Smooth muscle cell (in vitro differentiated cells): ENCODE results near the gene SYDE1. TPM values are rescaled to one million over a fixed set of nuclear protein-coding genes. Genes with fewer than 3 reads are reported as not detected.

Experiments
- DNase-seq: peaks from one replicate; lab custom pipeline; 2025; ENCODE audit not compliant: unreplicated experiment; lab: John Stamatoyannopoulos, UW
- H2AFZ ChIP-seq: fragments of 200-600 bp; sonication (generic); 2 replicates; pipeline ENCODE4 v1.6.0; 2016; ENCODE audit warnings: antibody characterized with exemption, low read depth, mild to moderate bottlenecking
- H3F3A ChIP-seq: fragments of 200-600 bp; sonication (generic); 2 replicates; pipeline ENCODE4 v1.6.0; 2017; ENCODE audit warnings: antibody characterized with exemption, low read depth
- H3K27ac ChIP-seq: fragments of 200-600 bp; sonication (generic); 2 replicates; pipeline ENCODE4 v1.5.1; 2016; ENCODE audit warnings: low read depth, mild to moderate bottlenecking
- H3K27me3 ChIP-seq: fragments of 200-600 bp; sonication (generic); 2 replicates; pipeline ENCODE4 v1.6.1; 2016; ENCODE audit warnings: low read depth, mild to moderate bottlenecking
- H3K36me3 ChIP-seq: fragments of 200-600 bp; sonication (generic); 2 replicates; pipeline ENCODE4 v1.5.1; 2016; ENCODE audit warnings: low read depth
- H3K4me1 ChIP-seq: fragments of 200-600 bp; sonication (generic); 2 replicates; pipeline ENCODE4 v1.5.1; 2016; ENCODE audit warnings: low read depth
- H3K4me2 ChIP-seq: fragments of 200-600 bp; sonication (generic); 2 replicates; pipeline ENCODE4 v1.6.0; 2016; ENCODE audit warnings: mild to moderate bottlenecking
- H3K4me3 ChIP-seq: fragments of 200-600 bp; sonication (generic); 2 replicates; pipeline ENCODE4 v1.5.1; 2016; ENCODE audit warnings: mild to moderate bottlenecking
- H3K79me2 ChIP-seq: fragments of 200-600 bp; sonication (generic); 2 replicates; pipeline ENCODE4 v1.6.0; 2016; ENCODE audit warnings: low read depth, mild to moderate bottlenecking
- H3K9ac ChIP-seq: fragments of 200-600 bp; sonication (generic); 2 replicates; pipeline ENCODE4 v1.6.0; 2016; ENCODE audit warnings: low read depth
- H3K9me3 ChIP-seq: fragments of 200-600 bp; sonication (generic); replicated peaks from 2 replicates; pipeline ENCODE4 v1.5.1; 2016; ENCODE audit warnings: low read depth
- H4K20me1 ChIP-seq: fragments of 200-600 bp; sonication (generic); 2 replicates; pipeline ENCODE4 v1.6.0; 2016; ENCODE audit warnings: low read depth
- WGBS: methylation state at CpG from one replicate; pipeline ENCODE4 v1.1.7; 2016; ENCODE audit warnings: low lambda C conversion rate; 5-methylcytosine and 5-hydroxymethylcytosine counted together
- polyA plus RNA-seq: library from polyadenylated mRNA; unstranded; fragments of >200 nt; fragmentation: Nextera tagmentation; extraction: Ambion mirVana; gene quantifications from 2 replicates; pipeline ENCODE4 v1.2.1, GENCODE V29; 2016
- total RNA-seq: library from RNA; depleted of rRNA; stranded (reverse); fragments of >200 nt; gene quantifications from 2 replicates; pipeline ENCODE4 v1.2.3, GENCODE V29; 2014
- TF ChIP-seq, protein P1 (sequence below): fragments of 200-600 bp; sonication (generic); IDR thresholded peaks from 2 replicates; pipeline ENCODE4 v1.5.1; 2017; ENCODE audit warnings: borderline replicate concordance, mild to moderate bottlenecking, antibody characterized with exemption; ENCODE audit not compliant: insufficient read depth, poor library complexity, severe bottlenecking

Gene SYDE1
- total and polyA plus RNA-seq, 2 experiments from 2014 or later = 39.3 to 51.6 TPM

DNA sequence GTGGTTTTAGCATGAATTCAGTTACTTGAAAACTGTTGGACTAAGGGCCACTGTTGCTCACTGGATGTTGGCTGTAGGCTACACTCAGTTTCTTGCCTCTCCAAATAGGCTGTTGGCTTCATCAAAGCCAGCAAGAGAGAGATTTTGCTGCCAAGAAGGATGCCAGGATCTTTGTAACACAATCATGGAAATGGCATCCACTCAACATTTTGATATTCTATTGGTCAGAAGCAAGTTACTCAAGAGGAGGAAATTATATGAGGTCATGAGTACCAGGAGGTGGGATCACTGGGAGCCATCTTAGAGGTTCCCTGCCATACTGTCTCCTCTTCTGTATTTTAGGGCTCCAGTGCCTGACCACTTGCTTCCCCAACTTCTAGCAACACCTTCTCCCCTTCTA lies 30.6 kb downstream of the SYDE1 start:
- H3K36me3 ChIP-seq = no peaks in the 10 kb centered on the region
- H3K79me2 ChIP-seq = no peaks in the 10 kb centered on the region
- peak overlapping the region; percentile 24 for H3K9ac ChIP-seq
- TF ChIP-seq, protein P1, sequence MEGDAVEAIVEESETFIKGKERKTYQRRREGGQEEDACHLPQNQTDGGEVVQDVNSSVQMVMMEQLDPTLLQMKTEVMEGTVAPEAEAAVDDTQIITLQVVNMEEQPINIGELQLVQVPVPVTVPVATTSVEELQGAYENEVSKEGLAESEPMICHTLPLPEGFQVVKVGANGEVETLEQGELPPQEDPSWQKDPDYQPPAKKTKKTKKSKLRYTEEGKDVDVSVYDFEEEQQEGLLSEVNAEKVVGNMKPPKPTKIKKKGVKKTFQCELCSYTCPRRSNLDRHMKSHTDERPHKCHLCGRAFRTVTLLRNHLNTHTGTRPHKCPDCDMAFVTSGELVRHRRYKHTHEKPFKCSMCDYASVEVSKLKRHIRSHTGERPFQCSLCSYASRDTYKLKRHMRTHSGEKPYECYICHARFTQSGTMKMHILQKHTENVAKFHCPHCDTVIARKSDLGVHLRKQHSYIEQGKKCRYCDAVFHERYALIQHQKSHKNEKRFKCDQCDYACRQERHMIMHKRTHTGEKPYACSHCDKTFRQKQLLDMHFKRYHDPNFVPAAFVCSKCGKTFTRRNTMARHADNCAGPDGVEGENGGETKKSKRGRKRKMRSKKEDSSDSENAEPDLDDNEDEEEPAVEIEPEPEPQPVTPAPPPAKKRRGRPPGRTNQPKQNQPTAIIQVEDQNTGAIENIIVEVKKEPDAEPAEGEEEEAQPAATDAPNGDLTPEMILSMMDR = no peak
- H4K20me1 ChIP-seq = no peaks in the 10 kb centered on the region
- no peak overlapping the region for H3K4me3 ChIP-seq
- DNase-seq = no peak
- no peaks in the 10 kb centered on the region for H3K27me3 ChIP-seq
- H3F3A ChIP-seq = peaks cover 10% of the 10 kb centered on the region
- H3K4me2 ChIP-seq = peak overlapping the region; percentile 48
- H3K27ac ChIP-seq = peak overlapping the region; percentile 94
- no peak overlapping the region for H2AFZ ChIP-seq
- H3K4me1 ChIP-seq = peaks cover 5% of the 10 kb centered on the region
- H3K9me3 ChIP-seq = peaks cover 5% of the 10 kb centered on the region

DNA sequence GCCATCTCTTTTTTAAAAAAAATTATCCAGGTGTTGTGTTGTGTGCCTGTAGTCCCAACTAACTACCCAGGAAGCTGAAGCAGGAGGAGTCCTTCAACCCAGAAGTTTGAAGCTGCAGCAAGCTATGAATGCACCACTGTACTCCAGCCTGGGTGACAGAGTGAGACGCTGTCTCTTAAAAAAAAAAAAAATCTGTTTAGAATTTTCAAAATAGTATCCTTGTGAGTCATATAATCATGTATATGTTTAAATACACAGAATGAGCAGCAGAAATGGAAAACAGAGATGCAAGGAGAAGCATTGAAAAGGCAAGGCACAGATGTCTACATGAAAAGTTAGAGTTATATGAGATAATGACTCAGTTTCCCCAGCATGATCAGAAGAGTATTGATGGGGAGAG lies 31.2 kb downstream of the SYDE1 start:
- no peaks in the 10 kb centered on the region for H4K20me1 ChIP-seq
- H3K4me3 ChIP-seq = no peak overlapping the region
- H3K79me2 ChIP-seq = no peaks in the 10 kb centered on the region
- H3F3A ChIP-seq = peaks cover 10% of the 10 kb centered on the region
- no peaks in the 10 kb centered on the region for H3K36me3 ChIP-seq
- no peaks in the 10 kb centered on the region for H3K27me3 ChIP-seq
- H3K9me3 ChIP-seq = peaks cover 5% of the 10 kb centered on the region
- 24% methylated on average over 1 of the region's 1 CpG for WGBS
- peak overlapping the region; percentile 48 for H3K4me2 ChIP-seq
- H3K4me1 ChIP-seq = peaks cover 5% of the 10 kb centered on the region
- no peak for DNase-seq
- peak overlapping the region; percentile 94 for H3K27ac ChIP-seq
- no peak overlapping the region for H2AFZ ChIP-seq
- TF ChIP-seq, protein P1 = no peak
- H3K9ac ChIP-seq = peak overlapping the region; percentile 24

DNA sequence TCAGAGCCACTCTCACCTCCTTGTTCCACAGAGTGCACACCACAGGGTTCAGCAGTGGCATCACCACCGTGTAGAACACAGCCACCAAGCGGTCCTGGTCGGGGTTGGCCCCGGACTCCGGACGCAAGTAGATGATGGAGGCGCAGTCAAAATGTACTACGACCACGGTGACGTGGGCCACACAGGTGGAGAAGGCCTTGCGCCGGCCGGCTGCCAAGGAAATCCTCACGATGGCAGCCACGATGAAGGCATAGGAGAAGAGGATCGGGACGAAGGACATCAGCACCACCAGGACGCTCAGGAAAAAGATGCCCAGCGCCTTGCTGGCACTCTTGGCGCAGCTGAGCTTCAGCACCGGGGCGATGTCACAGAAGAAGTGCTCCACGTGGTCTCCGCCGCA lies 33.9 kb downstream of the SYDE1 start:
- no peak overlapping the region for H3K27ac ChIP-seq
- 96% methylated on average over 25 of the region's 25 CpGs for WGBS
- no peaks in the 10 kb centered on the region for H4K20me1 ChIP-seq
- no peak overlapping the region for H3K4me3 ChIP-seq
- peaks cover 5% of the 10 kb centered on the region for H3K9me3 ChIP-seq
- peaks cover 10% of the 10 kb centered on the region for H3F3A ChIP-seq
- H3K9ac ChIP-seq = no peak overlapping the region
- no peaks in the 10 kb centered on the region for H3K36me3 ChIP-seq
- H3K27me3 ChIP-seq = no peaks in the 10 kb centered on the region
- no peak for DNase-seq
- no peaks in the 10 kb centered on the region for H3K79me2 ChIP-seq
- TF ChIP-seq, protein P1 = no peak
- H3K4me2 ChIP-seq = no peak overlapping the region
- H2AFZ ChIP-seq = no peak overlapping the region
- peaks cover 5% of the 10 kb centered on the region for H3K4me1 ChIP-seq

DNA sequence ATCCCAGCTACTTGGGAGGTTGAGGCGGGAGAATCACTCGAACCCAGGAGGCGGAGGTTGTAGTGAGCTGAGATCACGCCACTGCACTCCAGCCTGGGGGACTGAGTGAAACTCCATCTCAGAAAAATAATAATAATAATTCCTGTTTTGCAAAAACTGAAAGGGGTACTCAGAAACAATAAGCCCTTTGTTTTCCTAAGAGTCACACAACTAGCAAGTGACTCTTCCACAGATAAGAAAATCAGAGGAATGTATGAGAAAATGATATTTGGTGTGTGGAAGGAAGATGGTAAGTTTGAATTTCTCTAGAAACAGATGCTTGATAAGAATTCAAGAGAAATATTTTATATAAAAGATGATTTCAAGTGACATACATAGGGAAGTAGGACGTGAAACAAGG lies 35.1 kb downstream of the SYDE1 start:
- Histone ChIP-seq H2AFZ (no peak overlapping the region), H3K9ac (no peak overlapping the region), H3F3A (peaks cover 4% of the 10 kb centered on the region), H3K4me1 (no peaks in the 10 kb centered on the region), H3K27ac (no peak overlapping the region), H3K36me3 (no peaks in the 10 kb centered on the region), H4K20me1 (no peaks in the 10 kb centered on the region), H3K79me2 (no peaks in the 10 kb centered on the region), H3K9me3 (peaks cover 5% of the 10 kb centered on the region), H3K4me3 (no peak overlapping the region), H3K4me2 (no peak overlapping the region), H3K27me3 (no peaks in the 10 kb centered on the region)
- TF ChIP-seq, protein P1 = no peak
- DNase-seq = no peak
- WGBS = 86% methylated on average over 5 of the region's 5 CpGs
